GM12878 (cell line): ENCODE data around the gene MBD2. TPM values are rescaled to one million over a fixed set of nuclear protein-coding genes. Genes with fewer than 3 reads are reported as not detected.

Source experiments
- BCL11A ChIP-seq: IDR thresholded peaks from 2 replicates; pipeline ENCODE4 v1.6.1; 2011; ENCODE audit warnings: low read depth, low read length
- CBFB ChIP-seq: IDR thresholded peaks from 2 replicates; pipeline ENCODE4 v1.6.1; 2016; ENCODE audit warnings: antibody characterized with exemption, low read depth
- EZH2 ChIP-seq: IDR thresholded peaks from 2 replicates; pipeline ENCODE4 v1.6.1; 2012; ENCODE audit warnings: low read depth, mild to moderate bottlenecking, control low read depth, inconsistent platforms, low read length, borderline replicate concordance; ENCODE audit not compliant: control insufficient read depth
- HDGF ChIP-seq: fragments of 450-650 bp; IDR thresholded peaks from 2 replicates; pipeline ENCODE4 v1.6.1; 2016; ENCODE audit warnings: antibody characterized with exemption
- NR2F1 ChIP-seq: fragments of 450-650 bp; conservative IDR thresholded peaks from 2 replicates; pipeline ENCODE4 v1.6.1; 2017; ENCODE audit warnings: mild to moderate bottlenecking
- POLR2AphosphoS2 ChIP-seq: IDR thresholded peaks from 2 replicates; pipeline ENCODE4 v1.6.1; 2011; ENCODE audit warnings: low read depth, mild to moderate bottlenecking, low read length, improper control_type of control experiment, moderate library complexity
- RAD51 ChIP-seq: fragments of 450-650 bp; IDR thresholded peaks from 2 replicates; pipeline ENCODE4 v1.6.1; 2016; ENCODE audit warnings: moderate library complexity, mild to moderate bottlenecking, inconsistent platforms
- SREBF1 ChIP-seq: IDR thresholded peaks from 2 replicates; pipeline ENCODE4 v1.6.1; 2012; ENCODE audit warnings: mild to moderate bottlenecking, low read length
- SREBF2 ChIP-seq: IDR thresholded peaks from 2 replicates; pipeline ENCODE4 v1.6.1; 2012; ENCODE audit warnings: mild to moderate bottlenecking, low read length
- STAT3 ChIP-seq: IDR thresholded peaks from 2 replicates; pipeline ENCODE4 v1.6.1; 2011; ENCODE audit warnings: low read depth, low read length, improper control_type of control experiment
- USF2 ChIP-seq: IDR thresholded peaks from 2 replicates; pipeline ENCODE4 v1.6.1; 2011; ENCODE audit warnings: low read depth, low read length, improper control_type of control experiment, borderline replicate concordance
- ZBED1 ChIP-seq: IDR thresholded peaks from 2 replicates; pipeline ENCODE4 v1.6.1; 2016; ENCODE audit warnings: borderline replicate concordance
- ZNF217 ChIP-seq: fragments of 450-650 bp; IDR thresholded peaks from 2 replicates; pipeline ENCODE4 v1.6.1; 2017; ENCODE audit warnings: antibody characterized with exemption, mild to moderate bottlenecking
- ZZZ3 ChIP-seq: IDR thresholded peaks from 2 replicates; pipeline ENCODE4 v1.6.1; 2011; ENCODE audit warnings: low read depth; ENCODE audit not compliant: control insufficient read depth, insufficient read length
- polyA plus RNA-seq, 11 experiments: library from polyadenylated mRNA; depleted of rRNA in 4 of 11; unstranded in 6 of 11; stranded (reverse) in 5 of 11; fragments of >200 nt; fragmentation: Nextera tagmentation in 4 of 11; fragmentation: Illumina TruSeq in 1 of 11; extraction: Ambion mirVana in 4 of 11; extraction: Trizol in 1 of 11; gene quantifications; 1 replicate in 1 of 11; 2 replicates in 10 of 11; pipeline versions ENCODE4 v1.2.1 to v1.2.3, GENCODE V29; 2011 to 2016; ENCODE audit warnings: inconsistent platforms in 2 of 11, missing spikeins in 2 of 11, low read depth in 1 of 11
- total RNA-seq, 4 experiments: library from RNA; depleted of rRNA in 3 of 4; stranded (reverse); fragments of >200 nt in 3 of 4; fragmentation: Illumina TruSeq in 1 of 4; extraction: Trizol in 1 of 4; gene quantifications; 2 replicates each; pipeline versions ENCODE4 v1.2.1 to v1.2.3, GENCODE V29; 2013 to 2021
- TF ChIP-seq, protein P1 (sequence below): fragments of 450-650 bp; conservative IDR thresholded peaks from 2 replicates; pipeline ENCODE4 v1.6.1; 2017; ENCODE audit warnings: mild to moderate bottlenecking, moderate library complexity
- TF ChIP-seq, protein P2 (sequence below), 3 experiments: IDR thresholded peaks in 2 of 3; conservative IDR thresholded peaks in 1 of 3; 2 replicates each; pipeline ENCODE4 v1.5.1; 2011; ENCODE audit warnings: low read depth in 3 of 3, low read length in 3 of 3, mild to moderate bottlenecking in 3 of 3, control low read depth in 2 of 3, moderate library complexity in 2 of 3, inconsistent platforms in 1 of 3, mixed read lengths in 1 of 3; ENCODE audit not compliant: control insufficient read depth in 2 of 3, insufficient read depth in 1 of 3; ENCODE audit errors: extremely low read depth in 1 of 3
- TF ChIP-seq, protein P3 (sequence below): fragments of 450-650 bp; IDR thresholded peaks from 2 replicates; pipeline ENCODE4 v1.6.1; 2018; ENCODE audit warnings: borderline replicate concordance, mild to moderate bottlenecking; ENCODE audit not compliant: partially characterized antibody
- TF ChIP-seq, protein P4 (sequence below): IDR thresholded peaks from 2 replicates; pipeline ENCODE4 v1.6.1; 2012; ENCODE audit warnings: low read depth, low read length, improper control_type of control experiment
- TF ChIP-seq, protein P5 (sequence below): IDR thresholded peaks from 2 replicates; pipeline ENCODE4 v1.6.1; 2012; ENCODE audit warnings: low read depth, low read length, improper control_type of control experiment
- TF ChIP-seq, protein P6 (sequence below): IDR thresholded peaks from 2 replicates; pipeline ENCODE4 v1.6.1; 2011; ENCODE audit warnings: mild to moderate bottlenecking, low read depth, low read length, moderate library complexity; ENCODE audit not compliant: insufficient replicate concordance

Gene MBD2
- total and polyA plus RNA-seq, 10 of the 15 experiments (the other 5 are each of a cell fraction or from before 2014, with no cell fraction given), result 24.1 to 276 (median 57.9) TPM

GRCh38 chr18:54260396-54261072 lies 36.1 kb upstream of the MBD2 start (continued):
- TF ChIP-seq, protein P1, sequence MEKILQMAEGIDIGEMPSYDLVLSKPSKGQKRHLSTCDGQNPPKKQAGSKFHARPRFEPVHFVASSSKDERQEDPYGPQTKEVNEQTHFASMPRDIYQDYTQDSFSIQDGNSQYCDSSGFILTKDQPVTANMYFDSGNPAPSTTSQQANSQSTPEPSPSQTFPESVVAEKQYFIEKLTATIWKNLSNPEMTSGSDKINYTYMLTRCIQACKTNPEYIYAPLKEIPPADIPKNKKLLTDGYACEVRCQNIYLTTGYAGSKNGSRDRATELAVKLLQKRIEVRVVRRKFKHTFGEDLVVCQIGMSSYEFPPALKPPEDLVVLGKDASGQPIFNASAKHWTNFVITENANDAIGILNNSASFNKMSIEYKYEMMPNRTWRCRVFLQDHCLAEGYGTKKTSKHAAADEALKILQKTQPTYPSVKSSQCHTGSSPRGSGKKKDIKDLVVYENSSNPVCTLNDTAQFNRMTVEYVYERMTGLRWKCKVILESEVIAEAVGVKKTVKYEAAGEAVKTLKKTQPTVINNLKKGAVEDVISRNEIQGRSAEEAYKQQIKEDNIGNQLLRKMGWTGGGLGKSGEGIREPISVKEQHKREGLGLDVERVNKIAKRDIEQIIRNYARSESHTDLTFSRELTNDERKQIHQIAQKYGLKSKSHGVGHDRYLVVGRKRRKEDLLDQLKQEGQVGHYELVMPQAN, result no peak
- TF ChIP-seq, protein P2, sequence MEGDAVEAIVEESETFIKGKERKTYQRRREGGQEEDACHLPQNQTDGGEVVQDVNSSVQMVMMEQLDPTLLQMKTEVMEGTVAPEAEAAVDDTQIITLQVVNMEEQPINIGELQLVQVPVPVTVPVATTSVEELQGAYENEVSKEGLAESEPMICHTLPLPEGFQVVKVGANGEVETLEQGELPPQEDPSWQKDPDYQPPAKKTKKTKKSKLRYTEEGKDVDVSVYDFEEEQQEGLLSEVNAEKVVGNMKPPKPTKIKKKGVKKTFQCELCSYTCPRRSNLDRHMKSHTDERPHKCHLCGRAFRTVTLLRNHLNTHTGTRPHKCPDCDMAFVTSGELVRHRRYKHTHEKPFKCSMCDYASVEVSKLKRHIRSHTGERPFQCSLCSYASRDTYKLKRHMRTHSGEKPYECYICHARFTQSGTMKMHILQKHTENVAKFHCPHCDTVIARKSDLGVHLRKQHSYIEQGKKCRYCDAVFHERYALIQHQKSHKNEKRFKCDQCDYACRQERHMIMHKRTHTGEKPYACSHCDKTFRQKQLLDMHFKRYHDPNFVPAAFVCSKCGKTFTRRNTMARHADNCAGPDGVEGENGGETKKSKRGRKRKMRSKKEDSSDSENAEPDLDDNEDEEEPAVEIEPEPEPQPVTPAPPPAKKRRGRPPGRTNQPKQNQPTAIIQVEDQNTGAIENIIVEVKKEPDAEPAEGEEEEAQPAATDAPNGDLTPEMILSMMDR (IDR thresholded peaks at IDR 0.05 in 2 of 3, conservative IDR thresholded peaks at IDR 0.05 in 1 of 3; ENCODE audit: control insufficient read depth in 2 of 3, extremely low read depth in 1 of 3, insufficient read depth in 1 of 3, low read depth in 3 of 3, low read length in 3 of 3), result no peak
- TF ChIP-seq USF2 (no peak), BCL11A (peak; percentile 82), NR2F1 (peak; percentile 91), EZH2 (no peak), HDGF (no peak), RAD51 (no peak), ZNF217 (no peak), ZZZ3 (no peak), POLR2AphosphoS2 (no peak), SREBF1 (no peak), STAT3 (no peak), CBFB (no peak), SREBF2 (no peak), ZBED1 (peak; percentile 61; the same call in 1 of the 2 replicates)
- TF ChIP-seq, protein P3, sequence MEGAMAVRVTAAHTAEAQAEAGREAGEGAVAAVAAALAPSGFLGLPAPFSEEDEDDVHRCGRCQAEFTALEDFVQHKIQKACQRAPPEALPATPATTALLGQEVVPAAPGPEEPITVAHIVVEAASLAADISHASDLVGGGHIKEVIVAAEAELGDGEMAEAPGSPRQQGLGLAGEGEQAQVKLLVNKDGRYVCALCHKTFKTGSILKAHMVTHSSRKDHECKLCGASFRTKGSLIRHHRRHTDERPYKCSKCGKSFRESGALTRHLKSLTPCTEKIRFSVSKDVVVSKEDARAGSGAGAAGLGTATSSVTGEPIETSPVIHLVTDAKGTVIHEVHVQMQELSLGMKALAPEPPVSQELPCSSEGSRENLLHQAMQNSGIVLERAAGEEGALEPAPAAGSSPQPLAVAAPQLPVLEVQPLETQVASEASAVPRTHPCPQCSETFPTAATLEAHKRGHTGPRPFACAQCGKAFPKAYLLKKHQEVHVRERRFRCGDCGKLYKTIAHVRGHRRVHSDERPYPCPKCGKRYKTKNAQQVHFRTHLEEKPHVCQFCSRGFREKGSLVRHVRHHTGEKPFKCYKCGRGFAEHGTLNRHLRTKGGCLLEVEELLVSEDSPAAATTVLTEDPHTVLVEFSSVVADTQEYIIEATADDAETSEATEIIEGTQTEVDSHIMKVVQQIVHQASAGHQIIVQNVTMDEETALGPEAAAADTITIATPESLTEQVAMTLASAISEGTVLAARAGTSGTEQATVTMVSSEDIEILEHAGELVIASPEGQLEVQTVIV, result no peak
- TF ChIP-seq, protein P4, sequence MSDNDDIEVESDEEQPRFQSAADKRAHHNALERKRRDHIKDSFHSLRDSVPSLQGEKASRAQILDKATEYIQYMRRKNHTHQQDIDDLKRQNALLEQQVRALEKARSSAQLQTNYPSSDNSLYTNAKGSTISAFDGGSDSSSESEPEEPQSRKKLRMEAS, result no peak
- TF ChIP-seq, protein P5, sequence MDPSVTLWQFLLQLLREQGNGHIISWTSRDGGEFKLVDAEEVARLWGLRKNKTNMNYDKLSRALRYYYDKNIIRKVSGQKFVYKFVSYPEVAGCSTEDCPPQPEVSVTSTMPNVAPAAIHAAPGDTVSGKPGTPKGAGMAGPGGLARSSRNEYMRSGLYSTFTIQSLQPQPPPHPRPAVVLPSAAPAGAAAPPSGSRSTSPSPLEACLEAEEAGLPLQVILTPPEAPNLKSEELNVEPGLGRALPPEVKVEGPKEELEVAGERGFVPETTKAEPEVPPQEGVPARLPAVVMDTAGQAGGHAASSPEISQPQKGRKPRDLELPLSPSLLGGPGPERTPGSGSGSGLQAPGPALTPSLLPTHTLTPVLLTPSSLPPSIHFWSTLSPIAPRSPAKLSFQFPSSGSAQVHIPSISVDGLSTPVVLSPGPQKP, result no peak
- TF ChIP-seq, protein P6, sequence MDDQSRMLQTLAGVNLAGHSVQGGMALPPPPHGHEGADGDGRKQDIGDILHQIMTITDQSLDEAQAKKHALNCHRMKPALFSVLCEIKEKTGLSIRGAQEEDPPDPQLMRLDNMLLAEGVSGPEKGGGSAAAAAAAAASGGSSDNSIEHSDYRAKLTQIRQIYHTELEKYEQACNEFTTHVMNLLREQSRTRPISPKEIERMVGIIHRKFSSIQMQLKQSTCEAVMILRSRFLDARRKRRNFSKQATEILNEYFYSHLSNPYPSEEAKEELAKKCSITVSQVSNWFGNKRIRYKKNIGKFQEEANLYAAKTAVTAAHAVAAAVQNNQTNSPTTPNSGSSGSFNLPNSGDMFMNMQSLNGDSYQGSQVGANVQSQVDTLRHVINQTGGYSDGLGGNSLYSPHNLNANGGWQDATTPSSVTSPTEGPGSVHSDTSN, result no peak
